SK-MEL-5 (cell line): ENCODE results near the gene HBS1L. TPM values are rescaled to one million over a fixed set of nuclear protein-coding genes. Genes with fewer than 3 reads are reported as not detected.
A peak's percentile ranks its signal among the peaks of the same experiment; 100 is the strongest.

Source experiments
- DNase-seq: peaks from one replicate; pipeline ENCODE4 v3.0.0-alpha.2; 2016; ENCODE audit warnings: low read depth, low spot score
- in situ Hi-C: cut with HindIII; loops from 2 replicates; pipeline ENCODE4 v1.10.0; 2016; ENCODE audit warnings: low sequenced_read_pairs, high pct_unique_total_duplicates, low pct_unique_long_range_greater_than_20kb
- total RNA-seq: library from RNA; depleted of rRNA; stranded (reverse); fragments of >200 nt; shearing (Covaris generic); gene quantifications from 2 replicates; pipeline ENCODE4 v1.2.3, GENCODE V29; 2014

HBS1L gene
- total RNA-seq, 1 experiment from 2014 or later = 122 TPM

DNA sequence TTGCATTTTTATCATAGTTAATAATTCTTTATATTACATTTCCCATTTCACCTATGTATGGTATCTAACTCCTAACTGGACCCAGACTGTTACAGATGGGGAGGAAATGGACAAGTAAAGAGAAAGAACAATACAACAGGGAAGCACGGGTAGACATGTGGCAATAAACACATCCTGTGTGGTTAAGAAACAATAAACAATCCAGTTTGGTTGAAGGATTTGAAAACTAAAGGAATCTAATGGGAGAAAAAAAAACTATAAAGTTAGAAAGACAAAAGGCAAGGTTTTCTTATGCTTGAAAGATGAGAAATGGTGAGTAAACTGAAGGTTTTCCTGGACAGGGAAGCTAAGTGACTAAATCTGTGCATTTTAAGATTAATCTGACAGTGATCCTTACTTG is 69.8 kb downstream of the HBS1L start:
- peak; percentile 44 for DNase-seq
- in situ Hi-C loops = no loop called here

DNA sequence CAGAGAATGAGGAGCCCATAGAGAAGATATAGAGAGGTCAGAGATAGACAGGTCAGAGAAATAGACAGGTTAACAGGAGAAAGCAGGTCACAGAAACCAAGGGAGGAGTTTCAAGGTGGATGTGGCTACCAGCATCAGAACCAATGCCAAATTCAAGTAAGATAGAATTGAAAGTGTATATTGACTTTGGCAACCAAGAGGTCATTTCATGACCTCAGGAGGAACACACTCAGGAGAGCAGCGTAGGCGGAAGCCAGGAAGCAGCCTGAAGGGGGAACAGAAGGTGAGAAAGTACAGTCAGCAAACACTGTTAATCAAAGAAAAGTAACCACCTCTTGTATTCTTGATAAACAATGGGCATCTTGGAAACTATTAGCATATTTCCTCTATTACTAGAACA is 70.8 kb downstream of the HBS1L start:
- in situ Hi-C loops = no loop called here
- no peak for DNase-seq

DNA sequence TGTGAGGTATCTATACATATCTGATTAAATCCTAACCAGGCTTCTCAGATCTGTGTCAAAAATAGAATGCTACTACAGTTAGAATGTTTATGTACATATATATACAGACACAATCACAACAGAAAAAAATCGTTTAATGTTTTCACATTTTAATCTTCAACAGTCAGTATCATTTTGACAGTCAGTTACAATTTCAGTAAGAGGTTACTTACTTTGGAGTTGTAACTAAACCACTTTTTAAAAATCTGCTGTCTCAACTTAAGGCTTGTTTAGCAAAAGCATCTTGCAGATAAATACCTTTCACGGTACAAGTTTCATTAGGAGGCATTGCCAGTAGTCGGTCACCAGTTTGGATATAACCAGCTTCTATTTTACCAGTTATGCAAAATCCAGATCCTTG is 72.5 kb downstream of the HBS1L start:
- no peak for DNase-seq
- in situ Hi-C loops = no loop called here

DNA sequence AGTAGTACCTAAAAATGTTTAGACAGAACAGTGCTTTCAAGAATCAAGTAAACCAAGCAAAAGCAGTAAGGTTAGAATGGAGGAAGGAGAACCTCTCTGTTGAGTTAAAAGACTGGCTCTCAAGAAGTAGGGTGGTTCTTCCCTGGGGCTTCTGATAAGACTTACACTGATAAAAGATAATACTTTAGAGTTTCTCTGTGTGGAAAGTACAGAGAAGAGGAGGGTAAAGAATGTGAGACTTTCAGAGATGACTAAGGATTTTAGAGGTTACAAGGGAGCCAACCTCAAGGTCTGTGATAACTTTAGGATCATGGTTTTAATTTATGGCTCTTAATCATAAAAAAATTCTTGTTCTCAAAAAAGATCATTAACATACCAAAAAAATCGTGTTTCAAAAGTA is 73.8 kb downstream of the HBS1L start:
- in situ Hi-C loops = no loop called here
- DNase-seq = no peak

DNA sequence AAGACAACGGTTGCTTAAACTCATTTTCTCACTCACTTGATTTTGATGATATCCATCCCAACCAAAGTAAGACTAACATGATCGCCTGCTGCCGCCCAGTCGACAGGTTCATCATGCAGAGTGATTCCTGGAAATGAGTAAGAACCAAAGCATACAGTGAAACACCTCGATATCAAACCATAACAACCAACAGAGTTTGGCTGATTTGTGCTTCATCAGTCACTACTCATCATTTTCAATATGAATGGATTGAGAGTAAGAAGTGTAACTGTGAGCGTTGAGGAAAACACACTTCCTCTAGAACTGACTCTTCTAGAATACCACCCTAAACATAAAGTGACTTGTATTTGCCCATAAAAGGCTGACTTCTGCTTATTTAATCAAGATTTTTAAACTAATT is 75.5 kb downstream of the HBS1L start:
- in situ Hi-C loops = no loop called here
- DNase-seq = no peak

DNA sequence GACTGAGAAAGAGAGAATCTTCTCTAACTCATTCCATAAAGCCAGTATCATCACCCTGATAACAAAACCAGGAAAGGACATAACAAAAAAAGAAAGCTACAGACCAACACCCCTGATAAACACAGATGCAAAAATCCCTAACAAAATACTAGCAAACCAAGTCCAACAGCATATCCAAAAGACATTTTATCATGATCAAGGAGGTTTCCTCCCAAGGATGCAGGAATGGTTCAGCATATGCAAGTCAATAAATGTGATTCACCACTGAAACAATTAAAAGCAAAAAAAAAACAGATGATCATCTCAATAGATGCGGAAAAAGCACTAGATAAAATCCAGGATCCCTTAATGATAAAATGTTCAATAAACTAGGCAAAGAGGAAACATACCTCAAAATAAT is 80.3 kb downstream of the HBS1L start:
- DNase-seq = no peak
- in situ Hi-C loops = no loop called here

DNA sequence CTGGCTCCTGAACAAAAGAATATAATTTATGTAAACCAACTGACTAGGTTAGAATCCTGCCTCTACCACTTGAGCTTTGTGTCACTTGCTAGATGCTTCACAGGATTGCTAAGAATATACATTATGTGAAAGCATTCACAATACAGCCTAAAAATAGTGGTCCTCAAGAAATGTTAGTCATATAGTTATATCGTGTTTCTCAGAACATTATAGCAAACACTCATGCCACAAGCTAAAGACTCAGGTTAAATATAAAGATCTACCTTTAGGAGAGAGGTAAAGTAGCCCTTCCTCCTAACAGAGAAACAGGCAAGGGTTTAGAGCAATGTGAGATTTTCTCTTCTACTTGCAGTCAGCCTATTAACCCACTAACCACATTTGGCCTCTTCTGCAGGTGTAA is 86.9 kb downstream of the HBS1L start:
- DNase-seq = no peak
- in situ Hi-C loops = no loop called here

DNA sequence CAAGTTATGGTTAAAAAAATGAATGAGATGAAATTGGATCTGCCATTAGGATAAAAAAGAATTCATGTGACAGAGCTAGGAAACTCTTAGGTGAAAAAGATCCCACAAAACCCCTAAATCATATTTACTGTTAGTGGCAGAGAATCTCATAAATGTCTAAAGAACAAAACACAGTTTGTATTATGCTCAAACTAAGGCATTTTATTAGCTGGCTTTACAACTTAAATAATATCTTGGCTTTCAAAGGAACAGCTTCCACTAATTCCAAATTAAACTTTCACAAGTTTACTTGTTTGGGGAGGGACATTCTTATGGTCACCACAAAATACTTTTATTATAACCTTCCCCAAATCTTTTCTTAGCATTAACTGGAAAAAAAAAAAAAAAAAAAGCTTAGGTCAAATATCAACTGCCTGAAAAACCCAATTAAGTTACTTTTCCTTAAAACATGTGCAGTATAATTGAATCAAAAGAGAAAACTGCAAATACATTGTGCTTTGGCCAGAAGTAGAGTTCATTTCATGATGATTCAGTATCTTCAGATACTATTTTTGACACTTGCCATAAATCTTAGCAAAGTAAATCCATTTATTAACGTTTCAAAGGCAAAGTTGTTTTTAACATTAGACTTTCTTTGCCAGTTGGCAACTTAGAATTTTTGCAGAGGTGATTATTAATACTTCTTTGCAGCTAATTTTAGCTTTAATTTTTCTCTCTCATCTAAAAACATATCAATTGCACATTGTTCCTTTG is 90.0 kb downstream of the HBS1L start:
- no peak for DNase-seq
- in situ Hi-C loops = no loop called here

DNA sequence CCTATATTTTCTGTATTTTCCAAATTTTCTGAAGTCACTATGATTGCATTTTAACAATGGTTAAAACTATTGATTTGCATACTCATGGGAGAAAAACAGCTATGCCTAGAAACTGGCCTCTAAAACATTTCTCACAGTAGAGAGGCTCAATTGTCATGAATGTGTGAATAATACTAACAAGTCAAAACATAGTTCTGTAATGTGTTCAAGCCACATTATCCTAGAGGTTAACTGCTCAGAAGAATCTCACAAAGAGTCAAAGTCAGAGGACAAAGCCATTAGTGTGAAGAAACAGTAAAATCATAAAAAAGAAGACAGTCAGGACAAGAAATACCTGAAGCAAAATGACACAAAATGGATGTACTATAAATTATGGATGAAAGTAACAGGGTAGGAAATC is 92.2 kb downstream of the HBS1L start:
- in situ Hi-C loops = no loop called here
- no peak for DNase-seq

DNA sequence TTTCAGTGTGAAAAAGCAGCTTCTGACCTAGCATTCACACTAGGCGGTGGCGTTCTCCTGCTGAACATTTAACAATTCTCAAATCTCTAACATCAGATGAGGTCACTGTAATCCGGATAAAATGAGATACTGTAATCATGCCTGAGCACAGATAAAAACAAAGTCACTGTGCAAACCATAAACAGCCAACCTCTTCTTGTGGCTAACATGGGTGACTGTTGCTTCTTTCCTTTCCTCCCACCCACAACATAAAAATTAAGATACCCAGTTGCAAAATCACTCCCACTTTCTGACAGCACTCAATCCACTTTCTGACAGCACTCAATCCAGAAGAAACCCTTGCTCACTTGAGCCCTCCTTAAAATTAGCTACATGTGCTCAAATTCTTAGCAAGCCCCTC is 93.3 kb downstream of the HBS1L start:
- in situ Hi-C loops = no loop called here

DNA sequence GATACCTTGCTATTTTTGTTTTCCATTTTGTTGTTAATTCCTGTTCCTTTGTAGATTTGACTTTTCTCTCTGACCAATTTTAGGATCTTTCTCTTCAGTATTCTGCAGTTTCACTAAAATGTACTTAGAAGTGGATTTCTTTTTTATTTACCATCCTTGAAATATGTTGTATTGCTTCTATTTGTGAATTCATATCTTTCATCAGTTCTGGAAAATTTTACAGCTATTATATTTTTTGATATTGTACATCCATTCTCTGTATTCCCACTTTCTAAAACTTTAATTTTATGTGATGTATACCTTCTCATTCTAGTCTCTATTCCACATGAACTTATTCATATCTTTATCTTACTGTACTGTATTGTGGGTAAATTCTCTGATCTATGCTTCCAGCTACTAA is 95.0 kb downstream of the HBS1L start:
- in situ Hi-C loops = no loop called here
- no peak for DNase-seq

More for the DNA sequence above, 93.3 kb downstream of the HBS1L start:
- DNase-seq = no peak

DNA sequence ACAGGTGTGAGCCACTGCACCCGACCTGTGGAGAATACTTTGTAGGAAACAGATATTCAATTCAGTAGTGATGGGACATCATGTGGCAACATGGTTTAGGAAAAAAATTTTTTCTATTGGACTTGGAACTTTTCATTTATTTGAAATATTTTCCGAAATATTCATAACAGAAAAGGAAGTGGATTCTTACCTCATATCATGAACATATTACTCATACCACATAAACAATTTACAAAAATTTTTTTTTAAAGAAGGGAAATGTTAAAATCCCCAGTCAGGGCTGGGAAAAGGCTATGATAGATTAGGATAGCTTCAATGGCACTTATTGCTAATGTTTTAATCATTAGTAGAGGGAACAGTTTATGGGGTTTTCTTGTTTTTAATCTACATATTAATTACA is 97.9 kb downstream of the HBS1L start:
- in situ Hi-C loops = no loop called here
- no peak for DNase-seq

DNA sequence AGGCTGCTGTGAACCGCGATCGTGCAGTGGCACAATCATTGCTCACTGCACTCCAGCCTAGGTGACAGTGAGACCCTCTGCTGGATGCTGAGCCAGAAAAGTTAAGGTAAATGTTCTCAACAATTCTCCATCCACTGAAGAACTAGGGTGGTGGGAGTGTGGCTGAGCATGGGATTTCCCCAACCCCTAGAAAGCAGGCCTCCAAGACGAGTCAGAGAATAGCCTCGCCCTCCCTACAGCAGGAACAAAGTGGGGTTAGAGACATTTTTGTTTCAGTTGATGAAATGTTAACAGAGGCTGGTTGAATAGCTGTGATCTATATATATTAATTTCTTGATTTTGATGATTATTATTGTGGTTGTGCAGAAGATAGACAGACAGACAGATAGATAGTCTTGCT is 98.6 kb downstream of the HBS1L start:
- DNase-seq = no peak
- in situ Hi-C loops = no loop called here

DNA sequence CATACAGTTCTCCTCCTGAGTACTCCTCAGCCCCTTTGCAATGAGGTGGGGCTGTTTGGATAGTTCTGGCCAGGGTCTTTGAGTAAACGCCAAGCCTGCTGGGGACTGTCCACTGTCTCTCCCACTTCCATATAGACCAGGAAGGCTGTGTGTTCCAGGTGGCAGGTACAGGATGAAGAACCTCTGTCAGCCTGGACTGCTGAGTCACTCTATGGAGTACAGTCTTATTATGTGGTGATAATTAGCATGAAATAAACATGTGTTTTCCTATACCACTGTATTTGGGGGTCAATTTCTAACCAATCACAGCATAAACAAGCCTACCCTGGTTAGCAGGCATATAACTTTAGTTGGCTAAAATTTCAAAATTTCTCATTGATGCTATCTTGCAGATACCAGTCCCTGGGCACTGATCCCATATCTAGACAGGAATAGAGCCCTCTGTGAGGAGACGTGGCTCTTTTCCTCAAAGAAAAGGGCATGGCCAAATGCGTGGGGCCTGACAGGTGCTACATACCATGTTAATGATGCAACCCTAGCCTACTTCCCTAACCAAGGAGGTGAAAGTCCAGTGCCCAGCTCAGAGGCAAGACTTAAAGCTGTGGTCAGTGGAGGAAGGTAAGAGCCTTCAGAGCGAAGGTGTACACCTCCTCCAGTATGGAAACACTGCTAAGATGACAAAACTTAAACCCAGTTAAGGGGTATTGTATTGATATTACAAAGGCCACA is 100.2 kb downstream of the HBS1L start:
- DNase-seq = no peak
- in situ Hi-C loops = no loop called here

DNA sequence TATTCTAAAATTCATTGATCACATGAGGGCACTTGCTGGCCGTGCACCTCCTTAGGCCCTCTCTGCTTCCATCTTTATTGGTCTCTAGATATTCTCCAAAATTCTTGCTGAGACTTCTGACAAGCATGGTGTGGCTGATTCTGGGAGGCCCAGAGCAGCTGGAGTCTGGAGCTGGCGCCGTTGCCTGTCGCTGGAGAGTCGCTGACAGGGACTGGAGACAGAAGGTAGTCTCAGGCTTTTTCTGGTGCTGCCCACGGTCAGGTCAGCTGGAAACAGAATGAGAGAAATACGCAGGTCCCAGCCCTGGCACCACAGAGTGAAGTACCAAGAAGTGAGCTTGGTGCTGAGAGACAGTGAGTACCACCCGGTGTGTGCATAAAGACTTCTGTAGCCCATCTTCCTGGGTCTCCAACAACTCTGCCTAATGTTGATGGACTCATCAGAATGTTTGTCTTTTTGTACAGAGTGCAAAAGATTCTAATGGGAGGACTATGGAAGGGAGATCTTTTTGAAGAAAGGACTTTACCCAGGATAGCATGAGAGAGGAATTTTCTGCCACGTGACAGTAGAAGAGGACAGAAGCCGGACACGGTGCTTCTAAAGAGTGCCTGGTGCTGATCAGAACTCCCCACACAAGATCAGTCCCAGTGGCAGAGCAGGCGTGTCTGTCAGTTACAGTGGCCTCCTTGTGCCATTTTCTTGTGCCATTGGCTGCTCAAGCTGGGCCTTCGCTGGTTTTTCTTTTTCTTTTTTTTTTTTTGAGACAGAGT is 102.9 kb downstream of the HBS1L start:
- DNase-seq = no peak
- in situ Hi-C loops = no loop called here

DNA sequence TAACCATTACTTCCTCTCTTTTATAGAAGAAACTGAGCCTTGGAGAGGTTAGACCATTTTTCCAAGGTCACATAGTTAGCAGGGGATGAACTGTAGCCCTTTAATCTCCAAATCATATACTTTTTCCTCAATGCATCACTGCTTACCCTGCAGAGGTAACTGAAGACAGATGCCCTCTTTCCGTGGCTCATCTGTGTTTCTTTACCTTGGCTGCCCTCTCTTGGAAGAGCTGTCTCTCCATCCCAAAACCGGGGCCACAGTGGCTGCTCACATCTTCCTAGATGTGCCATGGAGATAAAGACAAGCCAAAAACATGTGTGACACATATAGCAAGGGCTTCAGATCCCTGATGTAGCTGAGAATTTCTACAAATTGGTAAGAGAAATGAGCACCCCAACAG is 104.1 kb downstream of the HBS1L start:
- DNase-seq = no peak
- in situ Hi-C loops = no loop called here

DNA sequence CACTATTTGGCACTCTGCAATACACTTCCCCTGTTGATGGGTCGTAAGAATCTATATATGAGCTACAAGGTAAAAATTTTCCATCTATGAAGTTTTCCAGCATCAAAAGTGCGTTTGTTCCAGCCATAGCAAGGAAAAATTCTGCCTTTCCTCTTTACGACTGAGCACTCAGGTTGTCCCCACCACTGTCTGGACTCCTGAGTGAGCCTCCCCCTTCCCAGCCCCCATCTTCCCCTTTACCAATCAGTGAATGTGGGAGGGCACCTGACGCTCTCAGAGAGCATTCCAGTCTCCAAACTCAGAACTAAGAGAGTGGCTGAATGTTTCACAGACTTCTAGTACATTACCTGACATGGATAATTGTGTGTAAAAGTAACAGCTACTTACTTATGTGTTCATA is 104.7 kb downstream of the HBS1L start, which contains the start of gene ALDH8A1:
Gene ALDH8A1, minus strand, starts transcription at position 175 of the 400 bp plus-strand sequence. Its CDS starts 48 bp downstream, at position 127.
- no peak for DNase-seq
- in situ Hi-C loops = no loop called here

DNA sequence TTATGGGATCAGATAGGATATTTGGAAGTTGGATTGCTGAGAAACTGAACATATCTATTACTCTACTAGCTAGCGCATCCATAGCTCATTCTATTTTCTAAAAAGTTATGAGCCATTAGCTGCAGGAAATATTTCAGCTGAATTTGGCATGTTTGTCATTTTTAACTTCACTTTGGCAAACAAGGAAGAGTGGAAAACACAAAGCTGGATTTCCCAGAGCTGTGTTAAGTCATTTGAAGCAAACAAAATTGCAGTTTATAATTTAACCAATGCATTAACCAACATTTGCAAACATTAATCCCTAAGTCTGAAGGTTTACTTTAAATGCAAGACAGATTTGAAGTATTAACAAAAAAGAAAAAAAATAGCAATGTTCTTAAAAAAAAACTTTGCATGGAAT is 105.9 kb downstream of the HBS1L start:
- DNase-seq = no peak
- in situ Hi-C loops = no loop called here
